ENCODE data around the gene IFITM2. TPM values are rescaled to one million over a fixed set of nuclear protein-coding genes. Genes with fewer than 3 reads are reported as not detected.
A peak's percentile ranks its signal among the peaks of the same experiment; 100 is the strongest.

The IFITM2 gene
- polyA plus RNA-seq, 1 of the 3 experiments (the other 2 are of a cell fraction): 518 TPM

GRCh38 chr11:269146-269890 lies 38.3 kb upstream of the IFITM2 start:
- Histone ChIP-seq H3K79me2 (ENCODE audit: insufficient read depth) (no peaks in the 10 kb centered on the region), H3K4me1 (ENCODE audit: control insufficient read depth in 1 of 2, insufficient read depth in 2 of 2, low read depth in 1 of 2, low read length in 1 of 2) (peaks cover 0 to 6% of the 10 kb centered on the region in 2 experiments; a peak in 1 of 4 replicates), H3K27ac (ENCODE audit: low read depth in 2 of 2, low read length in 1 of 2) (no peak overlapping the region), H3K4me2 (peak overlapping the region; percentile 11), H3K9me3 (no peaks in the 10 kb centered on the region), H4K20me1 (ENCODE audit: insufficient read depth) (no peaks in the 10 kb centered on the region), H3K9ac (no peak overlapping the region), H3K4me3 (ENCODE audit: low read depth in 2 of 2, low read length in 1 of 2) (no peak overlapping the region), H3F3A (replicated peaks; ENCODE audit: insufficient read depth) (peaks cover 12% of the 10 kb centered on the region), H3K27me3 (ENCODE audit: insufficient read depth) (peaks cover 9% of the 10 kb centered on the region; the same call in 1 of the 2 replicates), H3K36me3 (replicated peaks in 1 of 2; ENCODE audit: control insufficient read depth in 1 of 2, insufficient read depth in 2 of 2, low read length in 1 of 2) (no peaks in the 10 kb centered on the region), H3K9me2 (no peaks in the 10 kb centered on the region), H2AFZ (ENCODE audit: low read depth) (no peak overlapping the region)
- CTCF ChIA-PET: interaction anchor here (0.6 to 2.4 kb wide), 4 partner anchors 18 to 61 kb away, joined by 3 to 19 read pairs (median 4); no protein-coding TSS in a partner anchor
- POLR2A ChIA-PET: interaction anchor here (1.2 kb wide), 1 partner anchor 62 kb away, joined by 3 read pairs; the partner anchor contains the start of genes BET1L and RIC8A
- TF ChIP-seq FOSL2 (IDR thresholded peaks at IDR 0.05; ENCODE audit: borderline replicate concordance, low read depth) (no peak), FOXM1 (IDR thresholded peaks at IDR 0.05; ENCODE audit: low read depth) (no peak)
- TF ChIP-seq, protein P1, sequence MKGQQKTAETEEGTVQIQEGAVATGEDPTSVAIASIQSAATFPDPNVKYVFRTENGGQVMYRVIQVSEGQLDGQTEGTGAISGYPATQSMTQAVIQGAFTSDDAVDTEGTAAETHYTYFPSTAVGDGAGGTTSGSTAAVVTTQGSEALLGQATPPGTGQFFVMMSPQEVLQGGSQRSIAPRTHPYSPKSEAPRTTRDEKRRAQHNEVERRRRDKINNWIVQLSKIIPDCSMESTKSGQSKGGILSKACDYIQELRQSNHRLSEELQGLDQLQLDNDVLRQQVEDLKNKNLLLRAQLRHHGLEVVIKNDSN (IDR thresholded peaks at IDR 0.05; ENCODE audit: borderline replicate concordance, low read depth): peak; percentile 64; the same call in 1 of the 2 replicates
- WGBS (ENCODE audit: low lambda C conversion rate): 58% methylated on average over 21 of the region's 21 CpGs
- DNase-seq: no peak

DNA sequence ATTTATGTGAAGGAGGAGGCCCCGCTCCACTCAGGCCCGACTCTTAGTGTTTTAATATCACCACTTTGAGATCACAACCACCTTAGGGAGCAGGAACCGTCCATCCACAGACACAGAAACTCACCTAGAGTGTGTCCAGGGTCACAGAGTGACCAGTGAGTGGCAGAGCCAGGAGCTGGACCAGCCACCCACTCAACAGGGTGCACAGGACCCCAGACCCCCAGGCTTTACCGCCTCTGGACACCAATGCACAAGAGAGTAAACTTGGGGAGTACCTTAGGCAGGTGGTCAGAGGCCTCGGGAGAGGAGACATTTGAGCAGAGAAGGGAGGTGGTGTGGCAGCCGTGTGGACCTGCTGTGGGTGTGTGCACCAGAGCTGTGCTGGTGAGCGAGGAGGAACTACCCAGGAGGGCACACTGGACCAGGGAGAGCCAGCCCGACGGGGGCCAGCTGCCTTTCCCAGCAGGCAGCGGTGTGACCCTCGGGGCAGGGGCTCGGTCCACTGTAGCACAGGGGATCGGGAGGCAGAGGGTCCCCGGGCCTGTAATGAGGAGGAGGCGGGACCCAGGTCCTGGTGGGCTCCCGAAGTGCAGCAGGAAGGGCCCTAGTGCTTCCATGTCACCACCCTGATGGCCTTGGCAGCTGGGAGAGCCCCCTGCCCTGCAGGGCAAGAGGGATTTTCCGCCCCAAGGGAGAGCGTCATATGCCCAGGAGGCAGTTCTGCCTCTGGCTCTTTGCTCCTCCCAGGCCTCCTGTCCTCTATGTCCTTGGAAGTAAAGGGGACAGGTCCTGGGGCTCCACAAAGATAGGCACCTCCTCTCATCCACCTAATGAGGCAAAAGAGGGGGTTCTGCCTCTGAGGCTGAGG lies 36.9 kb upstream of the IFITM2 start:
- DNase-seq: no peak
- H3F3A ChIP-seq (replicated peaks; ENCODE audit: insufficient read depth): peaks cover 12% of the 10 kb centered on the region
- no peaks in the 10 kb centered on the region; the same call in 1 of the 2 replicates for H3K9me3 ChIP-seq
- H4K20me1 ChIP-seq (ENCODE audit: insufficient read depth): no peaks in the 10 kb centered on the region
- 60% methylated on average over 10 of the region's 18 CpGs for WGBS (ENCODE audit: low lambda C conversion rate)
- H3K27ac ChIP-seq (ENCODE audit: low read depth in 2 of 2, low read length in 1 of 2): no peak overlapping the region
- H3K4me2 ChIP-seq: no peak overlapping the region
- ChIA-PET CTCF (no interaction called here), POLR2A (no interaction called here)
- H3K79me2 ChIP-seq (ENCODE audit: insufficient read depth): no peaks in the 10 kb centered on the region
- H3K4me3 ChIP-seq (ENCODE audit: low read depth in 2 of 2, low read length in 1 of 2): no peak overlapping the region
- no peak overlapping the region for H2AFZ ChIP-seq (ENCODE audit: low read depth)
- H3K27me3 ChIP-seq (ENCODE audit: insufficient read depth): peaks cover 9% of the 10 kb centered on the region; the same call in 1 of the 2 replicates
- H3K36me3 ChIP-seq (replicated peaks in 1 of 2; ENCODE audit: control insufficient read depth in 1 of 2, insufficient read depth in 2 of 2, low read length in 1 of 2): no peaks in the 10 kb centered on the region
- H3K4me1 ChIP-seq (ENCODE audit: control insufficient read depth in 1 of 2, insufficient read depth in 2 of 2, low read depth in 1 of 2, low read length in 1 of 2): peaks cover 0 to 6% of the 10 kb centered on the region in 2 experiments; a peak in 1 of 4 replicates
- no peak overlapping the region for H3K9ac ChIP-seq
- H3K9me2 ChIP-seq: no peaks in the 10 kb centered on the region
- TF ChIP-seq, protein P2, sequence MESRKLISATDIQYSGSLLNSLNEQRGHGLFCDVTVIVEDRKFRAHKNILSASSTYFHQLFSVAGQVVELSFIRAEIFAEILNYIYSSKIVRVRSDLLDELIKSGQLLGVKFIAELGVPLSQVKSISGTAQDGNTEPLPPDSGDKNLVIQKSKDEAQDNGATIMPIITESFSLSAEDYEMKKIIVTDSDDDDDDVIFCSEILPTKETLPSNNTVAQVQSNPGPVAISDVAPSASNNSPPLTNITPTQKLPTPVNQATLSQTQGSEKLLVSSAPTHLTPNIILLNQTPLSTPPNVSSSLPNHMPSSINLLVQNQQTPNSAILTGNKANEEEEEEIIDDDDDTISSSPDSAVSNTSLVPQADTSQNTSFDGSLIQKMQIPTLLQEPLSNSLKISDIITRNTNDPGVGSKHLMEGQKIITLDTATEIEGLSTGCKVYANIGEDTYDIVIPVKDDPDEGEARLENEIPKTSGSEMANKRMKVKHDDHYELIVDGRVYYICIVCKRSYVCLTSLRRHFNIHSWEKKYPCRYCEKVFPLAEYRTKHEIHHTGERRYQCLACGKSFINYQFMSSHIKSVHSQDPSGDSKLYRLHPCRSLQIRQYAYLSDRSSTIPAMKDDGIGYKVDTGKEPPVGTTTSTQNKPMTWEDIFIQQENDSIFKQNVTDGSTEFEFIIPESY (IDR thresholded peaks at IDR 0.05; ENCODE audit: borderline replicate concordance, low read depth): no peak
- TF ChIP-seq RXRA (IDR thresholded peaks at IDR 0.05; ENCODE audit: borderline replicate concordance, low read depth) (no peak), TCF12 (IDR thresholded peaks at IDR 0.05) (no peak), IRF3 (IDR thresholded peaks at IDR 0.05; ENCODE audit: low read depth, low read length) (no peak), CTCF (IDR thresholded peaks at IDR 0.05) (no peak), REST (IDR thresholded peaks at IDR 0.05; ENCODE audit: low read depth, low read length) (no peak), EP300 (IDR thresholded peaks at IDR 0.05; ENCODE audit: borderline replicate concordance in 1 of 2, low read depth in 1 of 2, low read length in 1 of 2) (no peak), FOSL2 (IDR thresholded peaks at IDR 0.05; ENCODE audit: borderline replicate concordance, low read depth) (no peak), TAF1 (IDR thresholded peaks at IDR 0.05; ENCODE audit: borderline replicate concordance, low read depth, low read length) (no peak), FOXM1 (IDR thresholded peaks at IDR 0.05; ENCODE audit: low read depth) (no peak), GABPA (IDR thresholded peaks at IDR 0.05; ENCODE audit: low read depth) (no peak), NRF1 (IDR thresholded peaks at IDR 0.05; ENCODE audit: low read depth, low read length) (no peak)
